Loucy (cell line): Measurements from ENCODE around the gene GABRA4.

ENCODE experiments used
- H2AFZ ChIP-seq: fragments of 200-600 bp; sonication (generic); 2 replicates; pipeline ENCODE4 v1.6.0; 2016; ENCODE audit warnings: antibody characterized with exemption, mild to moderate bottlenecking, low read length, moderate library complexity
- H3F3A ChIP-seq: fragments of 200-600 bp; 2 replicates; pipeline ENCODE4 v1.6.0; 2016; ENCODE audit warnings: antibody characterized with exemption, low read depth, mild to moderate bottlenecking
- H3K27me3 ChIP-seq: fragments of 200-600 bp; sonication (generic); 2 replicates; pipeline ENCODE4 v1.6.1; 2014; ENCODE audit warnings: low read length, mild to moderate bottlenecking; ENCODE audit not compliant: insufficient read depth, poor library complexity, severe bottlenecking
- H3K36me3 ChIP-seq: fragments of 200-600 bp; sonication (generic); 2 replicates; pipeline ENCODE4 v1.6.1; 2016; ENCODE audit warnings: low read length; ENCODE audit not compliant: insufficient read depth
- H3K4me1 ChIP-seq: fragments of 200-600 bp; sonication (generic); 2 replicates; pipeline ENCODE4 v1.5.1; 2014; ENCODE audit warnings: low read length, mild to moderate bottlenecking; ENCODE audit not compliant: insufficient read depth, poor library complexity, severe bottlenecking
- H3K4me2 ChIP-seq: fragments of 200-600 bp; sonication (generic); 2 replicates; pipeline ENCODE4 v1.6.0; 2014; ENCODE audit warnings: antibody characterized with exemption, low read length, low read depth, mild to moderate bottlenecking; ENCODE audit not compliant: poor library complexity, severe bottlenecking
- H3K4me3 ChIP-seq: fragments of 200-600 bp; sonication (generic); 2 replicates; pipeline ENCODE4 v1.5.1; 2014; ENCODE audit warnings: low read length, mild to moderate bottlenecking, mixed read lengths; ENCODE audit not compliant: poor library complexity, severe bottlenecking
- H3K79me2 ChIP-seq: fragments of 200-600 bp; sonication (generic); 2 replicates; pipeline ENCODE4 v1.6.1; 2014; ENCODE audit warnings: low read length; ENCODE audit not compliant: insufficient read depth
- H3K9ac ChIP-seq: fragments of 200-600 bp; sonication (generic); 2 replicates; pipeline ENCODE4 v1.6.0; 2014; ENCODE audit warnings: mild to moderate bottlenecking, low read depth, low read length, moderate library complexity; ENCODE audit not compliant: poor library complexity, severe bottlenecking
- H3K9me2 ChIP-seq: fragments of 200-600 bp; sonication (generic); replicated peaks from 2 replicates; pipeline ENCODE4 v1.6.1; 2016; ENCODE audit warnings: low read depth, low read length, mixed read lengths
- H3K9me3 ChIP-seq: fragments of 200-600 bp; sonication (generic); 2 replicates; pipeline ENCODE4 v1.6.1; 2014; ENCODE audit warnings: mild to moderate bottlenecking, antibody characterized with exemption, low read length, low read depth; ENCODE audit not compliant: insufficient read depth
- H4K20me1 ChIP-seq: fragments of 200-600 bp; sonication (generic); 2 replicates; pipeline ENCODE4 v1.6.0; 2014; ENCODE audit warnings: antibody characterized with exemption, low read length, mild to moderate bottlenecking; ENCODE audit not compliant: insufficient read depth, poor library complexity, severe bottlenecking
- CTCF ChIP-seq: fragments of 200-600 bp; sonication (generic); conservative IDR thresholded peaks from 2 replicates; pipeline ENCODE4 v1.5.1; 2014; ENCODE audit warnings: mild to moderate bottlenecking, antibody characterized with exemption, low read length
- EZH2phosphoT487 ChIP-seq: fragments of 200-600 bp; IDR thresholded peaks from 2 replicates; pipeline ENCODE4 v1.6.1; 2018; ENCODE audit warnings: antibody characterized with exemption, mild to moderate bottlenecking, moderate library complexity, borderline replicate concordance

Gene GABRA4

DNA sequence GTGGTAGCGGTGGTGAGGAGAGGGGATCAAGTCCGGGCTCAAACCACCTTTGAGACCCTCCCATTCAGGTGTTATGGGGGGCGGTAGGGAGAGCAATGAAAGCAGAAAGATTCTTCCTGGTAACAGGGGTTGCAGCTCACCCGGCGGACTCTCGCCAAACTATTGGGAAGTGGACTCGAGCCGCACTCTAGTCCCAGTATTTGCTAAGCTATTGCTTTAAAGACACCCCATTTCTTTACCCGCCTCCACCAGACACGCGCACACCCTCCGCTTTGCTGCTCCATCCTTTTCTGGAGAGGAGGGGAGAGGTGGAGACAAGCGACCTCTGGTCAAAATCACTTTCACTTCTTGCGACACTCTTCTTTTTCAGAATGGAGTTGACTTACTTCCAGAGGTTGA lies 625 bp upstream of the GABRA4 start:
- Histone ChIP-seq H3K4me3 (no peak overlapping the region), H3F3A (no peaks in the 10 kb centered on the region), H3K9ac (no peak overlapping the region), H4K20me1 (no peaks in the 10 kb centered on the region), H3K79me2 (no peaks in the 10 kb centered on the region), H3K4me2 (no peak overlapping the region), H3K9me2 (no peaks in the 10 kb centered on the region), H3K36me3 (no peaks in the 10 kb centered on the region), H3K4me1 (no peaks in the 10 kb centered on the region), H3K9me3 (no peaks in the 10 kb centered on the region), H2AFZ (no peak overlapping the region), H3K27me3 (no peaks in the 10 kb centered on the region)
- no peak for TF ChIP-seq EZH2phosphoT487
- no peak for TF ChIP-seq CTCF

DNA sequence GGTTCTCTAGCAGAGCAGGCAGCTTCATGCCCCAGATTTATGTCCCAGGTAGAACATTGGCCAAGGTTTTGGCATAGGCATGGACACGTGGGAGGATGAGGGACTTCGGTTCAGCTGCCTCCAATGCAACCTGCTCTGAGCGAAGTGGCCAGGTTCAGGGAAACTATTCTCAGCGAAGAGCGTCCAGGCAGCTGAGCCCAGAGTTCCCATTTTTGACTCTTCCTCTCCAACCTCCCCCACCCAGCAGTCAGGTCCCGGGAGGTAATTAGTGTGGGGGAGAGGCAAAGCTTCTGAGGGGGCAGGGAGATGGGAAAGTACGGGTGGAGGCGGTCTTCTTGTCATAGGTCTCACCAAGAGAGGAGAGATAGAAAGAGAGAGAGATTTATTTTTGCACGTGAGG lies 1.0 kb downstream of the GABRA4 start:
- Histone ChIP-seq H4K20me1 (no peaks in the 10 kb centered on the region), H3K27me3 (no peaks in the 10 kb centered on the region)

DNA sequence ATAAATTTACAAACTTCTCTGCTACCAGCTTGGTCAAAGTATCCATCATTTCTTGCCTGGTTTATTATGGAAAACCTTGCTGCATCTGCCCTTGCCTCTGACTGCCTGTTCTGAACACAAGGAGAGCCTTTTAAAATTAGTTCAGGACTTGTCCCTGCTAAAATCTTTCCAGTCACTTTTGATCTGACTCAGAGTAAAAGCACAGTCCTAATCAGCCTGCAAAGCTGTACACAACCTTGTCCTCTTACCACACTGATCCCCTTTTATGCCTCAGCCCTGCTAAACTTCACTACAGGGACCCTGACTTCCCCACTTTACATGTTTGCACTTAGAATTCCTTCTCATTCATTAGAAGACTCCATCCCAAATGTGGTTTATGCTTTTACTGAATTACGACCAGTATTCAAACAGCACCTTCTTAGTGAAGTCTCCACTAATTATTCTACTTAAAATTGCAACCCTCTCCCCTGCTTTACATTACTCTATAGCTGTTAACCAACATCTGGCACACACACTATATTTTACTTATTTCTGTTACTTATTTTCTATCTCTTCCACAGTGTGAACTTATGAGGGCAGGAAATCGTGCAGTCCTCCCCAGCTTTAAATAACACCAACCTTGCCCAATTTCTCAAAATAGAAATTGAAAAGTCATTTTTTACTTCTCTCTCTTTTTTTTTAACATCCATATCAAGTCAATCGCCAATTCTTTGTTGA lies 6.3 kb downstream of the GABRA4 start:
- H4K20me1 ChIP-seq, result no peaks in the 10 kb centered on the region
- H3K9ac ChIP-seq, result no peak overlapping the region
- H3K9me3 ChIP-seq, result no peaks in the 10 kb centered on the region
- no peaks in the 10 kb centered on the region for H3K9me2 ChIP-seq
- no peaks in the 10 kb centered on the region for H3K36me3 ChIP-seq
- H3K27me3 ChIP-seq, result no peaks in the 10 kb centered on the region
- H3K79me2 ChIP-seq, result no peaks in the 10 kb centered on the region
- H3K4me3 ChIP-seq, result no peak overlapping the region
- H3K4me1 ChIP-seq, result no peaks in the 10 kb centered on the region
- TF ChIP-seq CTCF (no peak), EZH2phosphoT487 (no peak)
- no peak overlapping the region for H2AFZ ChIP-seq
- no peak overlapping the region for H3K4me2 ChIP-seq
- H3F3A ChIP-seq, result no peaks in the 10 kb centered on the region

More for the DNA sequence above, 1.0 kb downstream of the GABRA4 start:
- no peak overlapping the region for H3K4me2 ChIP-seq
- no peaks in the 10 kb centered on the region for H3K4me1 ChIP-seq
- no peaks in the 10 kb centered on the region for H3K79me2 ChIP-seq
- H3K36me3 ChIP-seq, result no peaks in the 10 kb centered on the region
- TF ChIP-seq EZH2phosphoT487, result no peak
- H2AFZ ChIP-seq, result no peak overlapping the region
- H3K9me3 ChIP-seq, result no peaks in the 10 kb centered on the region
- H3F3A ChIP-seq, result no peaks in the 10 kb centered on the region
- H3K9ac ChIP-seq, result no peak overlapping the region
- no peaks in the 10 kb centered on the region for H3K9me2 ChIP-seq
- no peak overlapping the region for H3K4me3 ChIP-seq

DNA sequence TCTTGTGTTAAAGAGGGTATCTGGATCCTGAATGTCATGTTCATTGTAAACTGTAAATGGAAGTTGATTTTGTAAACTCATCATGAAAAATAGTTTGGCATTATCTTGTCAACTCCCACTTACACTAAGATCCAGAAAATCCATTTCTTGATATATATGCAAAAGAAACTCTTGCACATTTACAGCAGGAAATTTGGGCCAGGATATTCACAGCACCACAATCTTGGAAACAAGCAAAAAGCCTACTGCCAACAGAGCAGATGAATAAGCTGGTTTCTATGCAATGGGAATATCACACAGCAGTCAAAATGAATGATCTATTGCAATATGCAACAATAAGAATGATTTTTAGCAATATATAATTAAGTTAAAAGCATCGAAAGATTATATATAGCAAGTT lies 8.6 kb downstream of the GABRA4 start:
- no peak overlapping the region for H2AFZ ChIP-seq
- no peaks in the 10 kb centered on the region for H3K36me3 ChIP-seq
- no peaks in the 10 kb centered on the region for H3F3A ChIP-seq
- no peaks in the 10 kb centered on the region for H3K9me3 ChIP-seq
- H3K4me2 ChIP-seq, result no peak overlapping the region
- no peak overlapping the region for H3K9ac ChIP-seq
- H3K4me1 ChIP-seq, result no peaks in the 10 kb centered on the region
- no peaks in the 10 kb centered on the region for H4K20me1 ChIP-seq
- no peaks in the 10 kb centered on the region for H3K27me3 ChIP-seq
- no peaks in the 10 kb centered on the region for H3K9me2 ChIP-seq
- H3K4me3 ChIP-seq, result no peak overlapping the region
- no peak for TF ChIP-seq EZH2phosphoT487
- TF ChIP-seq CTCF, result no peak
- H3K79me2 ChIP-seq, result no peaks in the 10 kb centered on the region
